ENCODE results near the gene B9D1. TPM values are rescaled to one million over a fixed set of nuclear protein-coding genes. Genes with fewer than 3 reads are reported as not detected.

B9D1 gene
- total RNA-seq, 1 experiment from 2014 or later = 20.0 TPM

GRCh38 chr17:19386974-19387920, 24.7 kb upstream of the B9D1 start, which contains the start of gene MFAP4 (continued):
- TF ChIP-seq, protein P1, sequence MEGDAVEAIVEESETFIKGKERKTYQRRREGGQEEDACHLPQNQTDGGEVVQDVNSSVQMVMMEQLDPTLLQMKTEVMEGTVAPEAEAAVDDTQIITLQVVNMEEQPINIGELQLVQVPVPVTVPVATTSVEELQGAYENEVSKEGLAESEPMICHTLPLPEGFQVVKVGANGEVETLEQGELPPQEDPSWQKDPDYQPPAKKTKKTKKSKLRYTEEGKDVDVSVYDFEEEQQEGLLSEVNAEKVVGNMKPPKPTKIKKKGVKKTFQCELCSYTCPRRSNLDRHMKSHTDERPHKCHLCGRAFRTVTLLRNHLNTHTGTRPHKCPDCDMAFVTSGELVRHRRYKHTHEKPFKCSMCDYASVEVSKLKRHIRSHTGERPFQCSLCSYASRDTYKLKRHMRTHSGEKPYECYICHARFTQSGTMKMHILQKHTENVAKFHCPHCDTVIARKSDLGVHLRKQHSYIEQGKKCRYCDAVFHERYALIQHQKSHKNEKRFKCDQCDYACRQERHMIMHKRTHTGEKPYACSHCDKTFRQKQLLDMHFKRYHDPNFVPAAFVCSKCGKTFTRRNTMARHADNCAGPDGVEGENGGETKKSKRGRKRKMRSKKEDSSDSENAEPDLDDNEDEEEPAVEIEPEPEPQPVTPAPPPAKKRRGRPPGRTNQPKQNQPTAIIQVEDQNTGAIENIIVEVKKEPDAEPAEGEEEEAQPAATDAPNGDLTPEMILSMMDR (IDR thresholded peaks at IDR 0.05 in 2 of 3, conservative IDR thresholded peaks at IDR 0.05 in 1 of 3; ENCODE audit: borderline replicate concordance in 1 of 3, insufficient read depth in 1 of 3, low read depth in 2 of 3, low read length in 2 of 3) = no peak
- TF ChIP-seq ELF1 (IDR thresholded peaks at IDR 0.05; ENCODE audit: borderline replicate concordance, low read depth) = no peak
- TF ChIP-seq EZH2phosphoT487 (IDR thresholded peaks at IDR 0.05; ENCODE audit: borderline replicate concordance) = no peak
- TF ChIP-seq SRF (IDR thresholded peaks at IDR 0.05; ENCODE audit: low read depth) = no peak
- no peak for TF ChIP-seq RAD21 (IDR thresholded peaks at IDR 0.05; ENCODE audit: low read depth)
- no peak for TF ChIP-seq ZNF274 (IDR thresholded peaks at IDR 0.05; ENCODE audit: low read depth, low read length)
- TF ChIP-seq MAX (IDR thresholded peaks at IDR 0.05) = no peak

- H3K4me1 ChIP-seq (ENCODE audit: control insufficient read depth in 1 of 2, insufficient read depth in 2 of 2, low read length in 2 of 2) = peaks cover 0 to 20% of the 10 kb centered on the region in 2 experiments; a peak in 2 of 4 replicates
- RAD21 ChIA-PET (ENCODE audit: low non-redundant PET in 1 of 2, low total read pairs in 2 of 2, uncharacterized antibody in 2 of 2, unreplicated experiment in 2 of 2) = no interaction called here
- peaks cover 7 to 9% of the 10 kb centered on the region in 2 experiments; a peak in 2 of 4 replicates for H3K36me3 ChIP-seq (ENCODE audit: control insufficient read depth in 1 of 2, insufficient read depth in 2 of 2, low read length in 2 of 2)
- no peaks in the 10 kb centered on the region for H3K27me3 ChIP-seq (ENCODE audit: insufficient read depth, low read length)
- CTCF ChIA-PET = no interaction called here
- H3K4me2 ChIP-seq (ENCODE audit: low read length) = no peak overlapping the region
- intact Hi-C loops (cut with micrococcal nuclease) = no loop called here
- POLR2A ChIA-PET = interaction anchor here (1.0 kb wide), 1 partner anchor 8 kb away, joined by 4 read pairs; the partner anchor contains the start of gene MAPK7
- 0 out of 2 replicates have a peak, but pooled peaks have one; percentile 31 for ATAC-seq
- H3K4me3 ChIP-seq (replicated peaks in 1 of 2; ENCODE audit: low read depth in 1 of 2, low read length in 2 of 2) = no peak overlapping the region
- H2AFZ ChIP-seq (ENCODE audit: low read depth, low read length, poor library complexity, severe bottlenecking) = no peak overlapping the region
- no peaks in the 10 kb centered on the region for H3K9me2 ChIP-seq (ENCODE audit: insufficient read depth)
- H4K20me1 ChIP-seq (ENCODE audit: insufficient read depth) = no peaks in the 10 kb centered on the region
- no peaks in the 10 kb centered on the region for H3K9me3 ChIP-seq (ENCODE audit: control insufficient read depth in 1 of 2, insufficient read depth in 1 of 2, low read depth in 1 of 2, low read length in 2 of 2)
- no TSS peak for BruUV-seq (replicated peaks)
- no peak overlapping the region for H3K9ac ChIP-seq (ENCODE audit: low read length)
- no peak for DNase-seq (ENCODE audit: low read depth, low spot score)
- H3K79me2 ChIP-seq (ENCODE audit: insufficient read depth, low read length) = no peaks in the 10 kb centered on the region
- no peak overlapping the region for H3K27ac ChIP-seq (ENCODE audit: low read depth, low read length)
- TF ChIP-seq ELF1 (IDR thresholded peaks at IDR 0.05; ENCODE audit: borderline replicate concordance, low read depth) (no peak), MAX (IDR thresholded peaks at IDR 0.05) (no peak), JUND (IDR thresholded peaks at IDR 0.05) (no peak), EZH2phosphoT487 (IDR thresholded peaks at IDR 0.05; ENCODE audit: borderline replicate concordance) (no peak), RAD21 (IDR thresholded peaks at IDR 0.05; ENCODE audit: low read depth) (no peak), POLR2A (IDR thresholded peaks at IDR 0.05; ENCODE audit: borderline replicate concordance, extremely low read depth, insufficient read depth, insufficient read length) (no peak), SRF (IDR thresholded peaks at IDR 0.05; ENCODE audit: low read depth) (no peak), CEBPB (IDR thresholded peaks at IDR 0.05; ENCODE audit: low read depth) (no peak)
- TF ChIP-seq, protein P2, sequence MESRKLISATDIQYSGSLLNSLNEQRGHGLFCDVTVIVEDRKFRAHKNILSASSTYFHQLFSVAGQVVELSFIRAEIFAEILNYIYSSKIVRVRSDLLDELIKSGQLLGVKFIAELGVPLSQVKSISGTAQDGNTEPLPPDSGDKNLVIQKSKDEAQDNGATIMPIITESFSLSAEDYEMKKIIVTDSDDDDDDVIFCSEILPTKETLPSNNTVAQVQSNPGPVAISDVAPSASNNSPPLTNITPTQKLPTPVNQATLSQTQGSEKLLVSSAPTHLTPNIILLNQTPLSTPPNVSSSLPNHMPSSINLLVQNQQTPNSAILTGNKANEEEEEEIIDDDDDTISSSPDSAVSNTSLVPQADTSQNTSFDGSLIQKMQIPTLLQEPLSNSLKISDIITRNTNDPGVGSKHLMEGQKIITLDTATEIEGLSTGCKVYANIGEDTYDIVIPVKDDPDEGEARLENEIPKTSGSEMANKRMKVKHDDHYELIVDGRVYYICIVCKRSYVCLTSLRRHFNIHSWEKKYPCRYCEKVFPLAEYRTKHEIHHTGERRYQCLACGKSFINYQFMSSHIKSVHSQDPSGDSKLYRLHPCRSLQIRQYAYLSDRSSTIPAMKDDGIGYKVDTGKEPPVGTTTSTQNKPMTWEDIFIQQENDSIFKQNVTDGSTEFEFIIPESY (IDR thresholded peaks at IDR 0.05; ENCODE audit: extremely low read depth, insufficient replicate concordance, low read length) = no peak
- TF ChIP-seq, protein P1 (IDR thresholded peaks at IDR 0.05 in 2 of 3, conservative IDR thresholded peaks at IDR 0.05 in 1 of 3; ENCODE audit: borderline replicate concordance in 1 of 3, insufficient read depth in 1 of 3, low read depth in 2 of 3, low read length in 2 of 3) = no peak
These were observed 23.8 kb upstream of the B9D1 start for GRCh38 chr17:19386051-19386929.

Data from HCT116 (cell line).